ENCODE data around the gene REX1BD.

Gene REX1BD

GRCh38 chr19:18618236-18618635 lies 29.6 kb downstream of the REX1BD start:
- no peak for DNase-seq

- DNase-seq = no peak
These were observed 31.7 kb downstream of the REX1BD start for GRCh38 chr19:18620311-18620710.

GRCh38 chr19:18620902-18621301 lies 32.3 kb downstream of the REX1BD start:
- no peak for DNase-seq

GRCh38 chr19:18626906-18627305 lies 38.3 kb downstream of the REX1BD start:
- DNase-seq = no peak

GRCh38 chr19:18629166-18630088 lies 40.8 kb downstream of the REX1BD start:
- no peak for DNase-seq

GRCh38 chr19:18633321-18633720 lies 44.7 kb downstream of the REX1BD start:
- DNase-seq = no peak

- DNase-seq = no peak
These were observed 46.2 kb downstream of the REX1BD start for GRCh38 chr19:18634612-18635297.

- DNase-seq = no peak
These were observed 47.2 kb downstream of the REX1BD start for GRCh38 chr19:18635831-18636182.

- peak; percentile 97 to 98 (median 98) for DNase-seq
These were observed 47.8 kb downstream of the REX1BD start for GRCh38 chr19:18636183-18636968.

GRCh38 chr19:18636969-18637629 lies 48.5 kb downstream of the REX1BD start, which contains the start of gene KLHL26:
KLHL26 (plus strand) TSS chr19:18637028; CDS start chr19:18637055, 27 bp downstream.
- no peak for DNase-seq

- no peak for DNase-seq
These were observed 49.4 kb downstream of the REX1BD start for GRCh38 chr19:18637673-18638630.

GRCh38 chr19:18639706-18640243 lies 51.2 kb downstream of the REX1BD start:
- DNase-seq = no peak
